ENCODE results near the gene PRKAA1.
"Not testable (repeated sequence)": the region's sequence is repeated elsewhere in the genome, so short reads cannot be mapped to it uniquely, and the experiment has no call there.

The PRKAA1 gene

GRCh38 chr5:40794340-40794739 lies 3.8 kb downstream of the PRKAA1 start:
- H3K4me3 ChIP-seq (ENCODE audit: low read length); H3K4me1 ChIP-seq (ENCODE audit: control insufficient read depth, insufficient read depth, low read length); H3K9me3 ChIP-seq (ENCODE audit: control insufficient read depth, insufficient read depth, low read length); H3K36me3 ChIP-seq (ENCODE audit: control insufficient read depth, insufficient read depth, low read length); H3K27me3 ChIP-seq (ENCODE audit: control insufficient read depth, insufficient read depth, low read length); DNase-seq (ENCODE audit: low read depth, low spot score); H3K27ac ChIP-seq (ENCODE audit: low read length): not testable (repeated sequence)

- not testable (repeated sequence) for H3K9me3 ChIP-seq (ENCODE audit: control insufficient read depth, insufficient read depth, low read length); H3K27me3 ChIP-seq (ENCODE audit: control insufficient read depth, insufficient read depth, low read length); H3K4me1 ChIP-seq (ENCODE audit: control insufficient read depth, insufficient read depth, low read length); H3K36me3 ChIP-seq (ENCODE audit: control insufficient read depth, insufficient read depth, low read length); H3K4me3 ChIP-seq (ENCODE audit: low read length); DNase-seq (ENCODE audit: low read depth, low spot score); H3K27ac ChIP-seq (ENCODE audit: low read length)
- no CpG with 5 or more reads among the region's 10 CpGs for WGBS (ENCODE audit: insufficient coverage, insufficient read length)
These were observed 5.5 kb downstream of the PRKAA1 start for GRCh38 chr5:40792691-40793090.

- Histone ChIP-seq H3K4me3 (ENCODE audit: low read length) (no peak overlapping the region), H3K4me1 (ENCODE audit: control insufficient read depth, insufficient read depth, low read length) (no peaks in the 10 kb centered on the region), H3K9me3 (ENCODE audit: control insufficient read depth, insufficient read depth, low read length) (no peaks in the 10 kb centered on the region), H3K27me3 (ENCODE audit: control insufficient read depth, insufficient read depth, low read length) (no peaks in the 10 kb centered on the region), H3K36me3 (ENCODE audit: control insufficient read depth, insufficient read depth, low read length) (no peaks in the 10 kb centered on the region), H3K27ac (ENCODE audit: low read length) (no peak overlapping the region)
- no CpG with 5 or more reads among the region's 3 CpGs for WGBS (ENCODE audit: insufficient coverage, insufficient read length)
- no peak for DNase-seq (ENCODE audit: low read depth, low spot score)
These were observed 6.4 kb downstream of the PRKAA1 start for GRCh38 chr5:40791715-40792139.

- Histone ChIP-seq H3K27ac (ENCODE audit: low read length) (no peak overlapping the region), H3K4me1 (ENCODE audit: control insufficient read depth, insufficient read depth, low read length) (no peaks in the 10 kb centered on the region), H3K27me3 (ENCODE audit: control insufficient read depth, insufficient read depth, low read length) (no peaks in the 10 kb centered on the region), H3K36me3 (ENCODE audit: control insufficient read depth, insufficient read depth, low read length) (no peaks in the 10 kb centered on the region), H3K9me3 (ENCODE audit: control insufficient read depth, insufficient read depth, low read length) (no peaks in the 10 kb centered on the region), H3K4me3 (ENCODE audit: low read length) (no peak overlapping the region)
- WGBS (ENCODE audit: insufficient coverage, insufficient read length) = no CpG with 5 or more reads among the region's 3 CpGs
- DNase-seq (ENCODE audit: low read depth, low spot score) = no peak
These were observed 7.1 kb downstream of the PRKAA1 start for GRCh38 chr5:40790947-40791593.

GRCh38 chr5:40788941-40789340 lies 9.2 kb downstream of the PRKAA1 start:
- H3K27ac ChIP-seq (ENCODE audit: low read length); H3K36me3 ChIP-seq (ENCODE audit: control insufficient read depth, insufficient read depth, low read length); H3K4me3 ChIP-seq (ENCODE audit: low read length); H3K9me3 ChIP-seq (ENCODE audit: control insufficient read depth, insufficient read depth, low read length); H3K27me3 ChIP-seq (ENCODE audit: control insufficient read depth, insufficient read depth, low read length); H3K4me1 ChIP-seq (ENCODE audit: control insufficient read depth, insufficient read depth, low read length); DNase-seq (ENCODE audit: low read depth, low spot score): not testable (repeated sequence)
- no CpG with 5 or more reads among the region's 5 CpGs for WGBS (ENCODE audit: insufficient coverage, insufficient read length)

GRCh38 chr5:40787986-40788385 lies 10.2 kb downstream of the PRKAA1 start:
- DNase-seq (ENCODE audit: low read depth, low spot score) = no peak
- no CpG with 5 or more reads among the region's 1 CpG for WGBS (ENCODE audit: insufficient coverage, insufficient read length)
- no peaks in the 10 kb centered on the region for H3K36me3 ChIP-seq (ENCODE audit: control insufficient read depth, insufficient read depth, low read length)
- no peaks in the 10 kb centered on the region for H3K27me3 ChIP-seq (ENCODE audit: control insufficient read depth, insufficient read depth, low read length)
- no peaks in the 10 kb centered on the region for H3K4me1 ChIP-seq (ENCODE audit: control insufficient read depth, insufficient read depth, low read length)
- H3K4me3 ChIP-seq (ENCODE audit: low read length) = no peak overlapping the region
- H3K27ac ChIP-seq (ENCODE audit: low read length) = no peak overlapping the region
- H3K9me3 ChIP-seq (ENCODE audit: control insufficient read depth, insufficient read depth, low read length) = no peaks in the 10 kb centered on the region

GRCh38 chr5:40786664-40787063 lies 11.5 kb downstream of the PRKAA1 start:
- not testable (repeated sequence) for H3K4me1 ChIP-seq (ENCODE audit: control insufficient read depth, insufficient read depth, low read length); H3K27ac ChIP-seq (ENCODE audit: low read length); H3K36me3 ChIP-seq (ENCODE audit: control insufficient read depth, insufficient read depth, low read length); H3K9me3 ChIP-seq (ENCODE audit: control insufficient read depth, insufficient read depth, low read length); H3K27me3 ChIP-seq (ENCODE audit: control insufficient read depth, insufficient read depth, low read length); H3K4me3 ChIP-seq (ENCODE audit: low read length); DNase-seq (ENCODE audit: low read depth, low spot score)
- no CpG with 5 or more reads among the region's 3 CpGs for WGBS (ENCODE audit: insufficient coverage, insufficient read length)

GRCh38 chr5:40784916-40785315 lies 13.3 kb downstream of the PRKAA1 start:
- Histone ChIP-seq H3K4me3 (ENCODE audit: low read length) (no peak overlapping the region), H3K27me3 (ENCODE audit: control insufficient read depth, insufficient read depth, low read length) (no peaks in the 10 kb centered on the region), H3K9me3 (ENCODE audit: control insufficient read depth, insufficient read depth, low read length) (no peaks in the 10 kb centered on the region), H3K36me3 (ENCODE audit: control insufficient read depth, insufficient read depth, low read length) (no peaks in the 10 kb centered on the region), H3K4me1 (ENCODE audit: control insufficient read depth, insufficient read depth, low read length) (no peaks in the 10 kb centered on the region), H3K27ac (ENCODE audit: low read length) (no peak overlapping the region)
- whole genome bisulfite sequencing (ENCODE audit: insufficient coverage, insufficient read length) = no CpG with 5 or more reads among the region's 1 CpG
- no peak for DNase-seq (ENCODE audit: low read depth, low spot score)

GRCh38 chr5:40784027-40784653 lies 14.0 kb downstream of the PRKAA1 start:
- no peaks in the 10 kb centered on the region for H3K27me3 ChIP-seq (ENCODE audit: control insufficient read depth, insufficient read depth, low read length)
- H3K36me3 ChIP-seq (ENCODE audit: control insufficient read depth, insufficient read depth, low read length) = no peaks in the 10 kb centered on the region
- H3K27ac ChIP-seq (ENCODE audit: low read length) = no peak overlapping the region
- no peaks in the 10 kb centered on the region for H3K4me1 ChIP-seq (ENCODE audit: control insufficient read depth, insufficient read depth, low read length)
- no peak overlapping the region for H3K4me3 ChIP-seq (ENCODE audit: low read length)
- no peaks in the 10 kb centered on the region for H3K9me3 ChIP-seq (ENCODE audit: control insufficient read depth, insufficient read depth, low read length)
- no peak for DNase-seq (ENCODE audit: low read depth, low spot score)
- whole genome bisulfite sequencing (ENCODE audit: insufficient coverage, insufficient read length) = no CpG with 5 or more reads among the region's 1 CpG

GRCh38 chr5:40781843-40782409 lies 16.2 kb downstream of the PRKAA1 start:
- H3K4me1 ChIP-seq (ENCODE audit: control insufficient read depth, insufficient read depth, low read length) = no peaks in the 10 kb centered on the region

GRCh38 chr5:40780858-40781257 lies 17.3 kb downstream of the PRKAA1 start:
- 100% methylated on average over 2 of the region's 3 CpGs for WGBS (ENCODE audit: insufficient coverage, insufficient read length)
- Histone ChIP-seq H3K27ac (ENCODE audit: low read length) (no peak overlapping the region), H3K4me3 (ENCODE audit: low read length) (no peak overlapping the region), H3K27me3 (ENCODE audit: control insufficient read depth, insufficient read depth, low read length) (no peaks in the 10 kb centered on the region), H3K9me3 (ENCODE audit: control insufficient read depth, insufficient read depth, low read length) (no peaks in the 10 kb centered on the region), H3K36me3 (ENCODE audit: control insufficient read depth, insufficient read depth, low read length) (no peaks in the 10 kb centered on the region; the same call in 1 of the 2 replicates), H3K4me1 (ENCODE audit: control insufficient read depth, insufficient read depth, low read length) (no peaks in the 10 kb centered on the region)
- DNase-seq (ENCODE audit: low read depth, low spot score) = no peak

More at GRCh38 chr5:40781843-40782409, 16.2 kb downstream of the PRKAA1 start:
- Histone ChIP-seq H3K36me3 (ENCODE audit: control insufficient read depth, insufficient read depth, low read length) (no peaks in the 10 kb centered on the region), H3K4me3 (ENCODE audit: low read length) (no peak overlapping the region), H3K27me3 (ENCODE audit: control insufficient read depth, insufficient read depth, low read length) (no peaks in the 10 kb centered on the region), H3K9me3 (ENCODE audit: control insufficient read depth, insufficient read depth, low read length) (no peaks in the 10 kb centered on the region), H3K27ac (ENCODE audit: low read length) (no peak overlapping the region)
- no peak for DNase-seq (ENCODE audit: low read depth, low spot score)
